ENCODE data around the gene TOP2B.
A peak's percentile ranks its signal among the peaks of the same experiment; 100 is the strongest.

Gene TOP2B

GRCh38 chr3:25665315-25666280 lies 891 bp upstream of the TOP2B start:
- DNase-seq (ENCODE audit: low spot score): no peak

- DNase-seq (ENCODE audit: low spot score): peak; percentile 29
Measured at GRCh38 chr3:25663869-25664811, 567 bp downstream of the TOP2B start.

GRCh38 chr3:25663347-25663868 lies 1.3 kb downstream of the TOP2B start:
- DNase-seq (ENCODE audit: low spot score): no peak

GRCh38 chr3:25662736-25663320 lies 1.9 kb downstream of the TOP2B start:
- no peak for DNase-seq (ENCODE audit: low spot score)

GRCh38 chr3:25661694-25662437 lies 2.8 kb downstream of the TOP2B start:
- DNase-seq (ENCODE audit: low spot score): no peak

- no peak for DNase-seq (ENCODE audit: low spot score)
Measured at GRCh38 chr3:25658836-25659235, 5.9 kb downstream of the TOP2B start.

GRCh38 chr3:25657293-25657692 lies 7.4 kb downstream of the TOP2B start:
- no peak for DNase-seq (ENCODE audit: low spot score)

- no peak for DNase-seq (ENCODE audit: low spot score)
Measured at GRCh38 chr3:25655659-25656058, 9.0 kb downstream of the TOP2B start.

- no peak for DNase-seq (ENCODE audit: low spot score)
Measured at GRCh38 chr3:25654576-25654975, 10.1 kb downstream of the TOP2B start.

- DNase-seq (ENCODE audit: low spot score): no peak
Measured at GRCh38 chr3:25653322-25653721, 11.4 kb downstream of the TOP2B start.

- no peak for DNase-seq (ENCODE audit: low spot score)
Measured at GRCh38 chr3:25652921-25653320, 11.8 kb downstream of the TOP2B start.

- DNase-seq (ENCODE audit: low spot score): no peak
Measured at GRCh38 chr3:25648925-25649830, 15.5 kb downstream of the TOP2B start.

GRCh38 chr3:25648107-25648535 lies 16.6 kb downstream of the TOP2B start:
- DNase-seq (ENCODE audit: low spot score): peak; percentile 80

- DNase-seq (ENCODE audit: low spot score): no peak
Measured at GRCh38 chr3:25635038-25635437, 29.7 kb downstream of the TOP2B start.

- DNase-seq (ENCODE audit: low spot score): no peak
Measured at GRCh38 chr3:25633919-25634318, 30.8 kb downstream of the TOP2B start.

- DNase-seq (ENCODE audit: low spot score): no peak
Measured at GRCh38 chr3:25631989-25632388, 32.7 kb downstream of the TOP2B start.

- DNase-seq (ENCODE audit: low spot score): no peak
Measured at GRCh38 chr3:25621087-25621486, 43.6 kb downstream of the TOP2B start.

GRCh38 chr3:25620493-25620892 lies 44.2 kb downstream of the TOP2B start:
- DNase-seq (ENCODE audit: low spot score): no peak

- DNase-seq (ENCODE audit: low spot score): no peak
Measured at GRCh38 chr3:25619382-25619781, 45.3 kb downstream of the TOP2B start.

GRCh38 chr3:25618028-25618427 lies 46.7 kb downstream of the TOP2B start:
- no peak for DNase-seq (ENCODE audit: low spot score)
